GM15510 (cell line): ENCODE data around the gene APOBEC3G.

Source experiments
- POLR2A ChIP-seq: IDR thresholded peaks from 3 replicates; pipeline ENCODE4 v1.6.1; 2011; ENCODE audit warnings: borderline replicate concordance; ENCODE audit not compliant: insufficient read length; ENCODE audit errors: extremely low read depth

The APOBEC3G gene

DNA sequence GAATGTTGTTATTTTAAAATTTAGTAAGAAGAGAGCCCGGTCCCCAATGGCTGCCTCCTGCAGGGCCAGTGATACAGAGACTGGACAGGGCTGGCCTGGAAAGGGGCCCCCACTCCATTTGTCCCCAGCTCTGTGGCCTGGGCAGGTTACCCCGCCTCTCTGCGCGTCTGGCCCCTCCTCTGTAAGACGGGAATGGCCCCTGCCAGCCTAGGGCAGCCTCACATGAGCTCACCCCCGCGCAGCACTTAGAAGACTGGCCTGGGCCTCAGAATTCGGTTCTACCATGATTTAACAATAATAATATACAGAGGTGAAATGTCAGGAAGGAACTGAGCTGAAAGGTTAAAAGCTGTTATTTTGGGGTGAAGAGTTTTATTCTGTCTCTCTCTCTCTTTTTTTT lies 1.3 kb downstream of the APOBEC3G start:
- no peak for TF ChIP-seq POLR2A

DNA sequence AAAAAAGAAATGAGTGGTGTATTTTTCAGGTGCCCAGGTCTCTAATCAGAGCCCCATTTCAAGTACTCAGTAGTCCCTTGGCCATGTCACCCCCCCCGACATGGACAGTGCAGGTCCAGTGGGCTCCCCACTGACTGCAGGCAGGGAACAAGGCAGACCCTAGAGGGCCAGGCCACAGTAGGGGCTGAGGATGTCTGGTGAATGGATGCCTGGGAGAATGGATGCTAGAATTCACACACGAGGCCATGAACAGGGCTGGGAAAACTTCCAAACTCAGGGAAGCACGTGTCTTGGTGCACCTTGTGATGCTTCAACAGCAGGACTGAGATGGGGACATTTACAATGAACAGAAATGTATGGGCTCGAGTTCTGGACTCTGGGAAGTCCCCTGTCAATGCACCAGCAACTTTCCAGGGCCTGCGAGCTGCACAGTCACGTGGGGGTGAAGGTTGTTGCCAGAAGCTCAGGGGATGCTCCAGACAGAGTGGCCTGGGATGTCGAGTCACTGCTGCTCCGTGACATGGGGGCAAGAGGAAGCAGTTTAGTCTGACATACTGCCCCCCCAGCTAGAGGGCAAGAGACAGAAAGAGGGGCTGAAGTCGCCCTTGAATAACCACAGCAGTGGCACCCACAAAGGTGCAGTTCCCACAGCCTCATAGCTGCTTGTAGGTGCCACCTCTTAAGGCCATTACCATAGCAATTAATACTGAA lies 3.1 kb downstream of the APOBEC3G start:
- no peak for TF ChIP-seq POLR2A

DNA sequence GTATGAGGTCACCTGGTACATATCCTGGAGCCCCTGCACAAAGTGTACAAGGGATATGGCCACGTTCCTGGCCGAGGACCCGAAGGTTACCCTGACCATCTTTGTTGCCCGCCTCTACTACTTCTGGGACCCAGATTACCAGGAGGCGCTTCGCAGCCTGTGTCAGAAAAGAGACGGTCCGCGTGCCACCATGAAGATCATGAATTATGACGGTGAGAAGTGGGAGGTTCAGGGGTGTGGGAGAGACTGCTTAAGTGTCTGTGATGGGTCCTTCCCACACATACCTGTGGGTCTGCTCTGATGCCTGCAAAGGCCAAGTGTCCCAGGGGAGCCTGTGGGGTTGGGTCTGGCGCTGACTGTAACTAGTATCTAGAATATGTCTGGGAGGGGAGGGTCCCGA lies 3.9 kb downstream of the APOBEC3G start:
- no peak for TF ChIP-seq POLR2A

DNA sequence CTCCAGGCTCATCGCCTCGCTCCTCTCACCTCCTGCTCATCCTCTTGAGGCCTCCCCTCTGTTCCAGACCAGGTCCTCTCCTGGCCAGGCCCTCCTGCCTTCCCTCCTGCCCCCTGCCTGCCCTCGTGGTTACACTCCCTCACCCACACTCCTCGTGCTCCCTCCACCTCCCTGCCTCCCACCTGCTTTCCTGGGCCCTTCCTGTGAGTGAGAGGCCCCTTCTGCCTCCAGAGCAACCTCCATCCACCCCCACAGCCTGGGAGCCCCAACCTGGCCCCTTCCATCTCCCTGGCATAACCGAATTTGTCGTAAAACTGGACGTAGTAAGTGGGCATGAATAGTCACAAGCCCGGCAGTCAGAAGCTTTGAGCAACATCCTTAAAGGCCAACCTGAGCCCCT lies 4.5 kb downstream of the APOBEC3G start:
- no peak for TF ChIP-seq POLR2A

DNA sequence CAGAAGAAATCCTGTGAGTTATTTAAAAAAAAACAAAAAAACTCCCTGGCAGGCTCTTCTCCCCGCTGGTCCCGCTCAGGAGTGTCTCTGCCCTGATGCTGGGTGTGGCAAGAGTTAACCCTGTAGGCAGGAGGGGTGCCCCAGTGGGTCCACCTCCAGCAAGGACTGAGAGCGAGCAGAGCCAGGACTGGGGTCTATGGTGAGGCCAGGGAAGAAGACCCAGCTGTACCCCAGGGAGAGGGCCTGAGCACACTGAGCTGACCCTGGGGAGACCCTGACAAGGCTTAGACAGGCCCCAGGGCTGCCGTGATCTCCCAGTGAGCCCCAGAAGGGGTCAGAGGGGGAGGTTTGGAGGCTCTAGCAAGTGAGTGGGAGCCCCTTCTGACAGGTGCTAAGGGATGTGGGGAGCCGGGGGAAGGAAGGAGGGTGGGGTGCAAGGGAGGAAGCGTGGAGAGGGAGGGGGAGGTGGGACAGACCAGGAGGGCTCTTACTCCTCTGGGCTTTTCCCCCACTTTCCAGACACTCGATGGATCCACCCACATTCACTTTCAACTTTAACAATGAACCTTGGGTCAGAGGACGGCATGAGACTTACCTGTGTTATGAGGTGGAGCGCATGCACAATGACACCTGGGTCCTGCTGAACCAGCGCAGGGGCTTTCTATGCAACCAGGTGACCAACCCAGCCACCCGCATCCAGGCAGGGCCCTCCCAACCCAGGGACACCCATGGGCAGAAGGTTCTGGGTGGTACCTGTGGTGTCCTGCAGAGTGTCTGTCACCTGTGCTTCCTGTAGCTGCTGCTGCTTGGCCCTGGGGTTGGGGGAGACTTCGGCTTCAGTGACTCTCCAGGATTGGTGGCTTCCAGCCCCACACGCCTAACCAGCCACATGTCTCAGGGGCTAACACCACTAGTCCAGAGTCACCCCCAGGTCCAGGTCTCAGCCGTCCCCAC lies 6.4 kb downstream of the APOBEC3G start:
- TF ChIP-seq POLR2A = no peak

DNA sequence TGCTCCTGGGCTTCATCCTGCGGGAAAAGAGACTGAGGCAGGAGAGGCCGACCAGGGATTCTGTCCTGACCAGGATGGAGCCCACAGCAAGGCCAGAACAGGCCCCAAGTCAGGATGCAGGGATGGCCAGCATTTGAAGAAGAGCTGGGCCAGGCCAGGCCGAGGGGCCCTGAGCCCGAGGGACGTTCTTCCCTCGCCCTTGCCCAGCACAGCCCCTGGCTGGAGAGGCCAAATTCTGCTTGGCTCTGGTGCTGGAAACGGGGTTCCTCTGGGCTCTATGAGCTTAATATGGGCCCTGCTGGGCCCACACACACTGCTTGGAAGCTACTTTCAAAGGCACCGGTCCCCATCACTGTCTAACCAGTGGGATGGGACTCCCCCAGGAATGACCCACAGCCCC lies 7.6 kb downstream of the APOBEC3G start:
- TF ChIP-seq POLR2A = no peak

DNA sequence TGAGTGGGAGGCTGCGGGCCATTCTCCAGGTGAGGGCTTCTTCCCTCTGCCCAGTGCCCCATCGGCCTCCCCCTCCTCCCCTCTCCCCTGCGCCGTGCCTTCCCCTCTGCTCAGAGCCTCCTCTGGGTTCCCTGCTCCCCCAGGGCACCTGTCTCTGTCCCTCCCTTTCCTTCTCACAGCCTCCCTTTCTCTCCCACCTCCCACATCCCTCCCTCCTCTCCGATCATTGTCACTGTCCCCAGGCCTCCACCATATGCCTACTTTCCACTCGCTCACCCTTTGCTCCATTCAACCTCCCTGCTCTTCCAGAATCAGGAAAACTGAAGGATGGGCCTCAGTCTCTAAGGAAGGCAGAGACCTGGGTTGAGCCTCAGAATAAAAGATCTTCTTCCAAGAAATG lies 10.0 kb downstream of the APOBEC3G start:
- no peak for TF ChIP-seq POLR2A

DNA sequence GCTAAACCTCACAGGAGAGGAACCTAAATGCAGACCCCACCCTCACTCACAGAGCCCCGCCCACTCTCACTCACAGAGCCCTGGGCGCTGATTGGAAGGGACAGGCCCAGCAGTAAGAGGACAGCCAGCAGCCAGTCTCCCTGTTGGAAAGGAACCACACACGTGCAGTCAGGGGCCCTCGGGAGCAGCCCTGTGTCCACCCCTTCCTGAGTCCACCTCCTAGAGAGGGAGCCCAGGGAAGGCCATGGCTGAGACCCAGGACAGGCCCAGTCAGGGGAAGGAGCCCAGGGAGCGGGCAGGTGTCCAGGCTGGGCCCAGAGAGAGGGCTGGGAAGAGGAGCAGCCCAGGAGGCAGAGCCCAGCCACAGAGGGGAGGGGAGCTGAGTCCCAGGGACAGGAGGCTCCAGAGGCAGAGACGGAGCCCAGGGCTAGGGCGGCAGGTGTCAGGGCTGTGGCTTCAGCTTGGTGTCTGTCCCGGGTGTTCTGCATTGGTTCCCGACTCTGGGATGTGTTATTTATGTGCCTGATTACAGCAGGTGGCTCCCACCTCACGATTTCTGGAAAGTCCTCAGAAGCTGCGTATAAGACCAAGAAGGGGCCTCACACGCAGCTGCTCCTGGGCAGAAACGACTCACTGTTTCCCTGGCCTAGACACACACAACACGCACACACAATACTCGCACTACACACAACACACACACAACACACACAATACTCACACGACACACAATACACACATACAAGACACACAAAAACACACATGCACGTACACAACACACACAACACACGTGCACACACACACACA lies 11.0 kb downstream of the APOBEC3G start:
- TF ChIP-seq POLR2A = no peak

DNA sequence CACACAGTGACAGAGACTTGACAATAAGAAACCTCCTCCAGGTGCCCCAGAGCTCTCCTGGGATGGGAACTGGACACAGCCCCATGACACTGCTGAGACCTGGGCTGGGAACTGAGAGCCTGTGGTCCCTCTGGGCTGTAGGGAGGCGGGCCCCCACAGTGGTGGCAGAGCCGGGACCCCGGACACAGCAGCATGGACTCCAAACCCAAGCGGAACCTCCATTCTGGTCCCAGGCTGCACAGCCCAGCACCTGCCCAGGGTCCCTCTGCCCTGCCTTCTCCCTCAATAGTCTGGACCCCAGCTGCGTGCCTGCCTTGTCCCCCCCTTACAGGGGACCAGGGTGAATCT lies 11.6 kb downstream of the APOBEC3G start:
- TF ChIP-seq POLR2A = no peak

DNA sequence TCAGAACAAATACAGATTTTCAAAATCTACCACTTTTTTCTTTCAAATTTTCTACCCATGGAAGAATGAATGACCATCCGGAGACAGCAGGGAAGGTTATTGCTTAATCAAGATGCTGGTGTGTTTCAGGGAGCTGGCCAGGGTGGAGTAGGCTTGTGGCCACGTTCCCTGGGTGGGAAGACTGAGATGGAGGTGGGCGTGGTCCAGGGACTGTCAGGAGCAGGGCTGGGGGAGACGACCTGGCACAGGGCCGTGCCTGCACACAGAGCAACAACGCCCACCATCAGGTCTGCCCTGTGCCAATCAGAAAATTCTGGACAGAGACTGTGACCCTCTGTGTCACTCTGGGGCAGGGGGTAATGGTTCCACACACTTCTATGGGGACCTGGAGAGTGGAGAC lies 12.9 kb downstream of the APOBEC3G start:
- no peak for TF ChIP-seq POLR2A

DNA sequence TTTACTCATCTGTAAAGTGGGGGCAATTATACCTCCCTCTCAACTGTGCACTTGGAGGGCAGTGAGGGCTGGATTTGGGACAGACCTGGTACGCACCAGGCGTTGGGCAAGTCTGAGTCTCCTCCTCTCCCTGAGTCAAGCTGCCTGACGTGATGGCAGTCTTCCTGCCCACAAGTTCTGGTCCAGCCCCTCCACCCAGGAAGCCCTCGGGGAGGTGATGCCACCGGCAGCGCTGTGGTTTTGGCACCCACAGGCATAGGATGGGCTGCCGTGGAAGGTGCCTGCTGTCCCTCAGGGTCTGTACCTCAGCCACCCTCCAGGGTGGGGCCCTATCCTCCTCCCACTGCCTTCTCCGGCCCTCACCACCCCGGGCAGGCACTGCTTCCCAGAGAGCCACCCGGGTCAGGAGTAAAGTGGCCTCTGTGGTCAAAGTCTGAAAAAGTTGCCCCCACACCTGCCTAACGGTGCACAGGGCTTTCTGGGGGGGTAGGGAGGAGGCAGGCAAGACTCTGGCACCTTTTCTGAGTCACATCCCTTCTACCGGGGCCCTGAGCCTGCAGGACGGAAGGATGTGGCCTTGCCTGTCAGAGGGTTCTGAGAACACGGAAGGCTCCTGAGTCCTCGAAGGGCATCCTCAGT lies 13.5 kb downstream of the APOBEC3G start:
- no peak for TF ChIP-seq POLR2A

DNA sequence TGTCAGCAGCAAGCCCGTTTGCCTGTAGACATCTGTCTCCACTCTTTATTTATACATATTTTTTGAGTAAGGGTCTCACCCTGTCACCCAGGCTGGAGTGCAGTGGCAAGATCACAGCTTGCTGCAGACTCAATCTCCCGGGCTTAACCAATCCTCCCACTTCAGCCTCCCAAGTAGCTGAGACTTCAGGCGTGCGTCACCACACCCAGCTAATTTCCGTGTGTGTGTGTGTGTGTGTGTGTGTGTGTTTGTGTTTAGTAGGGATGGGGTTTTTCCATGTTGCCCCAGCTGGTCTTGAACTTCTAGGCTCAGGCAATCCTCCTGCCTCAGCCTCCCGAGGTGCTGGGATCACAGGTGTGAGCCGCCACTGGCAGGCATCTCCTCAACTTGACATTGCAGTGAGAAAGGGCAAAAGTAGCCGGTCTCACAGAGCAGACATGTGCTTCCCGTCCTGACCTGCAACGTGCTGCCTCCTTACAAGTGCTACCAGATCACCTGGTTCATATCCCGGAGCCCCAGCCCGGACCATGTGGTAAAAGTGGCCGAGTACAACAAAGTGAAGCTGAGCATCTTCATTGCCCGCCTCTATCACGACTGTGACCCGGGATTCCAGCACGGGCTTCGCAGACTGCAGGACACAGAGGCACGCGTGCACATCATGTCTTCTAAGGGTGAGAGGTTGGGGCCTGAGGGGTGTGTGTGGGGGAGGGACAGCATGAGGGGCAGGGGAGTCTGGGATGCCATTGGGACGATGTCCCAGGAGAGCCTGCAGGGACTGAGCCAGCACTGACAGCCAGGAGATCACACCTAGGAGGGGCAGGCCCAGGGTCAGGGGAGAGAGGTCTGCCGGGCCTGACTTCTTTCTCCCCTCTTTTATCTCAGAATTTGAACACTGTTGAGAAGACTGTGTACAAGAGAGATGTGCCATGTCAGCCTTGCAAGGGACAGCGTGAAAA lies 14.3 kb downstream of the APOBEC3G start:
- no peak for TF ChIP-seq POLR2A

DNA sequence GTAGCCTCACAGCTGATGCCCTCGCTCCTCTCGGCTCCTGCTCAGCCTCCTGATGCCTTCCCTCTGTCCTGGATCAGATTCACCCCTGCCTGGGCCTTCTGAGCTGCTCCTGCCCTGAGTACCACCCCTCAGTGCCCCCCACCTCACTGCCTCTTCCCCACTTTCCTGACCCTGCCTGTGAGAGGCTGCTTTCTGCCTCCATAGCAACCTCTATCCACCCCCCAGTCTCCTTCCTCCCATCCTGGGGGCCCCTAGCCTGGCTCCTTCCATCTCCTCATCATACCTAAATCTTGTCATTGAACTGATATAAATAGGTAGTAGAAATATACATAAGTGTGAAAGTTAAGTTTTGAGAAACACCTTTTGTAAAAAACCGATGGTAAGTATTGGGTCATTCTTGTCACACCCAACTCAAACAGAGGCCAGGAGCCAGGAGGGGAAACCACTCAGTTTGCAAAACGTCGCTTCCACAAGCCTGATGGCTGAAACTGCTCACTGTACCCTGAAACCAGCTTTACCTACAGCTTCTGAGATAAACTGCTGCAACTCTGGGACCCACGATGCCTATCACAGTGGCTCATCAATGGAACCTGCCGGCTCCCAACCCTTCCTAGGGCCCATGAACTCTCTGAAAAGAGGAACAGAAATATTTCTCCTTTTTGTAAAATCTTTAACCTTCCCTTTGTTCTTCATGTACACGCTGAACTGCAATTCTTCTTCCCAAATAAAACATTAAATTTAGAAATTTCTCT lies 15.2 kb downstream of the APOBEC3G start:
- no peak for TF ChIP-seq POLR2A
